ENCODE results near the gene P4HB. TPM values are rescaled to one million over a fixed set of nuclear protein-coding genes. Genes with fewer than 3 reads are reported as not detected.

Gene P4HB
- 1,000 to 10,000 TPM in 1 of 4 donors, 100 to 1,000 TPM in 3; 548 to 1,124 (median 681) TPM for total RNA-seq

- intact Hi-C loops (cut with DNase I), result loop anchor here (2.0 to 5.0 kb wide), 2 partner anchors 27 to 148 kb away; partner anchors contain the start of genes MCRIP1 and SLC25A10
- H3K4me3 ChIP-seq (replicated peaks in 1 of 3), result peak within 1 kb of the TSS; percentile 78 to 99 (median 85)
- peaks cover 21 to 27% of the 10 kb centered on the region in 2 donors for H3K36me3 ChIP-seq
- H3K27ac ChIP-seq, result peak within 1 kb of the TSS; percentile 81 to 89 (median 83)
- H3K4me1 ChIP-seq, result peaks cover 20 to 34% of the 10 kb centered on the region in 2 donors
- WGBS, 2 donors, result 1 to 2% methylated on average over 12 to 35 of the region's 95 CpGs
- TF ChIP-seq, protein P1, sequence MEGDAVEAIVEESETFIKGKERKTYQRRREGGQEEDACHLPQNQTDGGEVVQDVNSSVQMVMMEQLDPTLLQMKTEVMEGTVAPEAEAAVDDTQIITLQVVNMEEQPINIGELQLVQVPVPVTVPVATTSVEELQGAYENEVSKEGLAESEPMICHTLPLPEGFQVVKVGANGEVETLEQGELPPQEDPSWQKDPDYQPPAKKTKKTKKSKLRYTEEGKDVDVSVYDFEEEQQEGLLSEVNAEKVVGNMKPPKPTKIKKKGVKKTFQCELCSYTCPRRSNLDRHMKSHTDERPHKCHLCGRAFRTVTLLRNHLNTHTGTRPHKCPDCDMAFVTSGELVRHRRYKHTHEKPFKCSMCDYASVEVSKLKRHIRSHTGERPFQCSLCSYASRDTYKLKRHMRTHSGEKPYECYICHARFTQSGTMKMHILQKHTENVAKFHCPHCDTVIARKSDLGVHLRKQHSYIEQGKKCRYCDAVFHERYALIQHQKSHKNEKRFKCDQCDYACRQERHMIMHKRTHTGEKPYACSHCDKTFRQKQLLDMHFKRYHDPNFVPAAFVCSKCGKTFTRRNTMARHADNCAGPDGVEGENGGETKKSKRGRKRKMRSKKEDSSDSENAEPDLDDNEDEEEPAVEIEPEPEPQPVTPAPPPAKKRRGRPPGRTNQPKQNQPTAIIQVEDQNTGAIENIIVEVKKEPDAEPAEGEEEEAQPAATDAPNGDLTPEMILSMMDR (IDR thresholded peaks at IDR 0.05), result no peak
- peak in 1 of 2 donors; percentile 85 for TF ChIP-seq POLR2A (IDR thresholded peaks at IDR 0.05)
- no peaks in the 10 kb centered on the region for H3K27me3 ChIP-seq
- H3K9me3 ChIP-seq, result no peaks in the 10 kb centered on the region
- DNase-seq, result no peak
Measured at GRCh38 chr17:81859906-81860755, at the start of gene P4HB. TSS of gene P4HB (minus strand) at chr17:81860535. CDS start at chr17:81860471, 64 bp downstream.

GRCh38 chr17:81909231-81909630 lies 48.9 kb upstream of the P4HB start:
- DNase-seq, result no peak
- Histone ChIP-seq H3K27me3 (no peaks in the 10 kb centered on the region), H3K27ac (no peak overlapping the region), H3K4me3 (replicated peaks in 1 of 3) (no peak overlapping the region), H3K9me3 (no peaks in the 10 kb centered on the region), H3K4me1 (peaks cover 14 to 19% of the 10 kb centered on the region in 2 donors), H3K36me3 (peaks cover 10 to 17% of the 10 kb centered on the region in 2 donors)
- intact Hi-C loops (cut with DNase I), result no loop called here
- TF ChIP-seq, protein P1 (IDR thresholded peaks at IDR 0.05), result no peak
- no peak for TF ChIP-seq POLR2A (IDR thresholded peaks at IDR 0.05)
- 96 to 100% methylated on average over 5 to 8 of the region's 12 CpGs for WGBS, 2 donors

DNA sequence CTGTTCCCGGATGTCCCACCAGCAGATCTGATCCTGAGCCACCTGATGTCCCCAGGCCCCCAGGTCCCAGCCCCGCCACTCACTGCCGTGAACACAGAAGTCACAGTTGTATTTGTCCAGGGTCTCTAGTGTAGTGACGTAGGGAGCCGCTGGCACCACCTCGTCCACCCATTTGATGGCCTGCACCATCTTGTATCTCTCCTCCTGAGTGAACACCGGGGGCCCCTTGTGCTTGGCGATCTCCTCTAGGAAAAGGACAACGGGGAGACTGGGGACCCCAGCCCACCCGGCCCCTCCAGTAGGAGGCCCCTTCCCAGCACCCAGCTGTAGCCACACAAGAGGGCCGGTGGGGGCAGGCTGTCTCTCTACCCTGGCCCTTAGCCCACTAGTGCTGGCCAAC lies 48.5 kb upstream of the P4HB start:
- Histone ChIP-seq H3K36me3 (peaks cover 6 to 13% of the 10 kb centered on the region in 2 donors), H3K27ac (no peak overlapping the region), H3K27me3 (no peaks in the 10 kb centered on the region), H3K9me3 (no peaks in the 10 kb centered on the region), H3K4me1 (peaks cover 14 to 19% of the 10 kb centered on the region in 2 donors), H3K4me3 (replicated peaks in 1 of 3) (no peak overlapping the region)
- 100% methylated on average over 3 to 9 of the region's 11 CpGs for WGBS, 2 donors
- TF ChIP-seq POLR2A (IDR thresholded peaks at IDR 0.05), result no peak
- TF ChIP-seq, protein P1 (IDR thresholded peaks at IDR 0.05), result no peak
- no peak for DNase-seq
- intact Hi-C loops (cut with DNase I), result no loop called here

- no peak for DNase-seq
- H3K27me3 ChIP-seq, result no peaks in the 10 kb centered on the region
- TF ChIP-seq, protein P1 (IDR thresholded peaks at IDR 0.05), result no peak
- no peak for TF ChIP-seq POLR2A (IDR thresholded peaks at IDR 0.05)
- H3K4me3 ChIP-seq (replicated peaks in 1 of 3), result no peak overlapping the region
- H3K9me3 ChIP-seq, result no peaks in the 10 kb centered on the region
- H3K27ac ChIP-seq, result no peak overlapping the region
- H3K4me1 ChIP-seq, result peaks cover 14 to 23% of the 10 kb centered on the region in 2 donors
- intact Hi-C loops (cut with DNase I), result no loop called here
- H3K36me3 ChIP-seq, result peaks cover 0 to 6% of the 10 kb centered on the region in 2 donors
- 91 to 98% methylated on average over 8 to 12 of the region's 26 CpGs for WGBS, 2 donors
Measured at GRCh38 chr17:81907219-81908145, 47.1 kb upstream of the P4HB start.
